PFSK-1 (cell line): ENCODE data around the gene PRAMEF1.
"Not testable (repeated sequence)": the region's sequence is repeated elsewhere in the genome, so short reads cannot be mapped to it uniquely, and the experiment has no call there.

Experiments
- POLR2AphosphoS5 ChIP-seq: IDR thresholded peaks from 2 replicates; pipeline ENCODE4 v1.6.1; 2012; ENCODE audit warnings: low read depth, mild to moderate bottlenecking, control low read depth, low read length, moderate library complexity
- SIN3A ChIP-seq: IDR thresholded peaks from 2 replicates; pipeline ENCODE4 v1.6.1; 2012; ENCODE audit warnings: mild to moderate bottlenecking, low read length, moderate library complexity, borderline replicate concordance; ENCODE audit not compliant: insufficient read depth
- TAF1 ChIP-seq: IDR thresholded peaks from 2 replicates; pipeline ENCODE4 v1.6.1; 2012; ENCODE audit warnings: low read length, control low read depth, borderline replicate concordance; ENCODE audit not compliant: insufficient read depth

PRAMEF1 gene

GRCh38 chr1:12831310-12831709 lies 40.1 kb downstream of the PRAMEF1 start, which contains the start of gene PRAMEF11:
PRAMEF11 (minus strand) TSS chr1:12831410; CDS start chr1:12828789, 2,621 bp downstream.
- not testable (repeated sequence) for TF ChIP-seq TAF1, POLR2AphosphoS5, SIN3A
